Measurements from ENCODE around the gene MLF2.
A peak's percentile ranks its signal among the peaks of the same experiment; 100 is the strongest.

- TF ChIP-seq HMGXB4 (CRISPR knock-in tag; IDR thresholded peaks at IDR 0.05; ENCODE audit: borderline replicate concordance), result no peak
- TF ChIP-seq CTCF (IDR thresholded peaks at IDR 0.05), result no peak
- no peak for TF ChIP-seq CEBPB (IDR thresholded peaks at IDR 0.05)
- no peak for TF ChIP-seq KDM5A (IDR thresholded peaks at IDR 0.05)
- no peak for TF ChIP-seq MAX (IDR thresholded peaks at IDR 0.05)
- no peak for TF ChIP-seq USF2 (IDR thresholded peaks at IDR 0.05)
- TF ChIP-seq SREBF2 (IDR thresholded peaks at IDR 0.05), result no peak
- TF ChIP-seq MAFK (IDR thresholded peaks at IDR 0.05; ENCODE audit: partially characterized antibody), result peak; percentile 90
- no peak for TF ChIP-seq POLR2A (IDR thresholded peaks at IDR 0.05; ENCODE audit: low read length)
- TF ChIP-seq SMC3 (IDR thresholded peaks at IDR 0.05), result no peak
- TF ChIP-seq ELK1 (IDR thresholded peaks at IDR 0.05; ENCODE audit: low read depth, low read length), result no peak
These were observed 34.4 kb upstream of the MLF2 start for GRCh38 chr12:6787309-6787708.

All from A549 (cell line).